Measurements from ENCODE around the gene HSD17B3. TPM values are rescaled to one million over a fixed set of nuclear protein-coding genes. Genes with fewer than 3 reads are reported as not detected.

HSD17B3 gene
- total RNA-seq, 3 donors from 2014 or later, result 1.4 to 1.9 (median 1.6) TPM

DNA sequence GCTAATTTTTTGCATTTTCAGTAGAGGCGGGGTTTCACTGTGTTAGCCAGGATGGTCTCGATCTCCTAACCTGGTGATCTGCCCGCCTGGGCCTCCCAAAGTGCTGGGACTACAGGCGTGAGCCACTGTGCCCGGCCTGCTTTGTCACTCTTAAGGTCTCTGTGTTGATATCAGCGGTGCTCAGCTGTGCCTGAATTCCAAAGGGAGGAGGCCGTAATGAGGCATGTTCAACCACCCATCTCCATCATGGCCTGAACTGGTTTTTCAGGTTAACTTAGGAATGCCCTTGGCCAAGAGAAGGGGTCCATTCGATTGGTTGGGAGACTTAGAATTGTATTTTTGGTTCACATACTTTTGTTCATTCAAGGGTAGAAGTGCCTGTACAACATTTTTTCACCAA, 22.0 kb downstream of the HSD17B3 start:
- peaks cover 6% of the 10 kb centered on the region for H3K9me3 ChIP-seq
- TF ChIP-seq, protein P1, sequence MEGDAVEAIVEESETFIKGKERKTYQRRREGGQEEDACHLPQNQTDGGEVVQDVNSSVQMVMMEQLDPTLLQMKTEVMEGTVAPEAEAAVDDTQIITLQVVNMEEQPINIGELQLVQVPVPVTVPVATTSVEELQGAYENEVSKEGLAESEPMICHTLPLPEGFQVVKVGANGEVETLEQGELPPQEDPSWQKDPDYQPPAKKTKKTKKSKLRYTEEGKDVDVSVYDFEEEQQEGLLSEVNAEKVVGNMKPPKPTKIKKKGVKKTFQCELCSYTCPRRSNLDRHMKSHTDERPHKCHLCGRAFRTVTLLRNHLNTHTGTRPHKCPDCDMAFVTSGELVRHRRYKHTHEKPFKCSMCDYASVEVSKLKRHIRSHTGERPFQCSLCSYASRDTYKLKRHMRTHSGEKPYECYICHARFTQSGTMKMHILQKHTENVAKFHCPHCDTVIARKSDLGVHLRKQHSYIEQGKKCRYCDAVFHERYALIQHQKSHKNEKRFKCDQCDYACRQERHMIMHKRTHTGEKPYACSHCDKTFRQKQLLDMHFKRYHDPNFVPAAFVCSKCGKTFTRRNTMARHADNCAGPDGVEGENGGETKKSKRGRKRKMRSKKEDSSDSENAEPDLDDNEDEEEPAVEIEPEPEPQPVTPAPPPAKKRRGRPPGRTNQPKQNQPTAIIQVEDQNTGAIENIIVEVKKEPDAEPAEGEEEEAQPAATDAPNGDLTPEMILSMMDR (IDR thresholded peaks at IDR 0.05), result no peak
- DNase-seq (no peak), ATAC-seq (no peak)
- no peak overlapping the region for H3K4me3 ChIP-seq
- no peaks in the 10 kb centered on the region for H3K36me3 ChIP-seq (ENCODE audit: low read depth)
- no peaks in the 10 kb centered on the region for H3K4me1 ChIP-seq (ENCODE audit: low read depth)
- intact Hi-C loops (cut with DNase I, micrococcal nuclease), result no loop called here

DNA sequence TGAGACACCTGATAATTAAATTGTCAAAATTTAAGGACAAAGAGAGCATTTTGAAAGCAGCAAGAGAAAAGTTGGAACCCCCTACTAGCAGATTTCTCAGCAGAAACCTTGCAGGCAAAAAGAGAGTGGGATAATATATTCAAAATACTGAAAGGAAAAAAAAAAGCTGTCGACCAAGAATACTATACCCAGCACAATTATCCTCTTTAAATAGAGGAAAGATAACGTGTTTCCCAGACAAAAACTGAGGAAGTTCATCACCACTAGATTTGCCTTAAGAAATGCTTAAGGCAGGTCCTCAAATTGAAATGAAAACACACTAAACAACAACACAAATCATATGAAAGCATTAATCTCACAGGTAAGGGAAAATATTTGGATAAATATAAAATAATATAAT, 27.0 kb downstream of the HSD17B3 start:
- no peak overlapping the region for H3K4me3 ChIP-seq
- intact Hi-C loops (cut with DNase I, micrococcal nuclease), result no loop called here
- peaks cover 17% of the 10 kb centered on the region for H3K9me3 ChIP-seq
- no peaks in the 10 kb centered on the region for H3K36me3 ChIP-seq (ENCODE audit: low read depth)
- H3K4me1 ChIP-seq (ENCODE audit: low read depth), result no peaks in the 10 kb centered on the region
- DNase-seq (no peak), ATAC-seq (no peak)
- TF ChIP-seq, protein P1 (IDR thresholded peaks at IDR 0.05), result no peak

DNA sequence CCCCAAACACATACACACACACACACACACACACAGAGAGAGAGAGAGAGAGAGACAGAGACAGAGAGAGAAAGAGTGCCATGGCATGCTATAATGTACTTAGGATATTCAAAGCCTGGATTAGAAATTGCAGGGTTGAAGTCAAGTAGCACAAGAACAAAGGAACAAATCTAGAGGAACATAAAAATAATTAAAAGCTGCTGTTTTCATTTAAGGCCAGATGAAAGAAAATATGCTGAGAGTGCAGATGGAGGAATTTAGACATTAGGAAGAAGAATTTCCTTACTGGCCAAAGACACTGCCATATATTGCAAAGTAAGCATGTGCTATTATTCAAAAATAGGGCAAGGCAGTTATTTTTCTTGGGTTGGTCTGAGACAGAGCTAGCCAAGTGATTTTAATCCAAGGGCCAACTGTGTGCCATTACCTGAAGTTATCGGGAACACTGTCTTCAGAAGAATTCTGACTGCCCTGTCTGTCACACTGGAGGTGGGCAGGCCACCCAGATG, 31.7 kb downstream of the HSD17B3 start:
- Histone ChIP-seq H3K4me3 (no peak overlapping the region), H3K9me3 (peaks cover 14% of the 10 kb centered on the region), H3K4me1 (ENCODE audit: low read depth) (no peaks in the 10 kb centered on the region), H3K36me3 (ENCODE audit: low read depth) (no peaks in the 10 kb centered on the region)
- TF ChIP-seq, protein P1 (IDR thresholded peaks at IDR 0.05), result no peak
- ATAC-seq (no peak), DNase-seq (no peak)
- intact Hi-C loops (cut with DNase I, micrococcal nuclease), result no loop called here

DNA sequence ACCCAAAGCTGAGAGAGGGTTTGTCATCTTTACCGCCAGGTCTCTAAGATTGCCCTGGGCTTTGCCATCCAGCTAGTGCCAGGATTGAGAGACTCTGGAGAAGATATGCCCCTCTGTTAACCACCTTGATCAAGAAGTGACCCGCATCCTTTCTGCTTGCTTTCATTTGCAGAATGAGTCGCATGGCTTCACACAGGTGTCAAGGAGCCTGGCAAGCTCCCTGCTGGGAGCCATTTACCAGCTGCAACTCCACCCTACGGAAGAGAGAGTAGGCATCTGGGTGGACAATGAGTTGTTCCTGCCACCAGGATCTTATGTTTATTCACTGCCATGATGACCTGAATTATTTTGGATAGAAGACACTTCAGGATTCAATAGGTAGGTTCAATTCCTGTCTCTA, 43.0 kb downstream of the HSD17B3 start:
- H3K9me3 ChIP-seq, result no peaks in the 10 kb centered on the region

DNA sequence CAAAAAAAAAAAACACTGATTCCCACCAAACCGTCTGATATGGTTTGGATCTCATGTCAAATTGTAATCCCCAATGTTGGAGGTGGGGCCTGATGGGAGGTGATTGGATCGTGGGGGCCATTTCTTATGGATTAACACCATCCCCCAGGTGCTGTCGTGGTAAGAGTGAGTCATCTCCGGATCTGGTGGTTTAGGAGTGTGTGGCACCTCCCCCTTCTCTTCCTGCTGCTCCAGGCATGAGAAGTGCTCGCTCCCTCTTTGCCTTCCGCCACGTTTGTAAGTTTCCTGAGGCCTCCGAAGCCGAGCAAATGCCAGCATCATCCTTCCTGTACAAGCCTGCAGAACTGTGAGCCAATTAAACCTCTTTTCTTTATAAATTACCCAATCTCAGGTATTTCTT, 45.2 kb downstream of the HSD17B3 start:
- Histone ChIP-seq H3K4me1 (ENCODE audit: low read depth) (no peaks in the 10 kb centered on the region), H3K36me3 (ENCODE audit: low read depth) (no peaks in the 10 kb centered on the region), H3K9me3 (no peaks in the 10 kb centered on the region), H3K4me3 (no peak overlapping the region)
- intact Hi-C loops (cut with DNase I, micrococcal nuclease), result no loop called here
- no peak for ATAC-seq
- DNase-seq, result no peak
- TF ChIP-seq, protein P1 (IDR thresholded peaks at IDR 0.05), result no peak

More for the DNA sequence above, 43.0 kb downstream of the HSD17B3 start:
- DNase-seq (no peak), ATAC-seq (no peak)
- intact Hi-C loops (cut with DNase I, micrococcal nuclease), result no loop called here
- no peaks in the 10 kb centered on the region for H3K4me1 ChIP-seq (ENCODE audit: low read depth)
- no peak overlapping the region for H3K4me3 ChIP-seq
- TF ChIP-seq, protein P1 (IDR thresholded peaks at IDR 0.05), result no peak
- no peaks in the 10 kb centered on the region for H3K36me3 ChIP-seq (ENCODE audit: low read depth)

DNA sequence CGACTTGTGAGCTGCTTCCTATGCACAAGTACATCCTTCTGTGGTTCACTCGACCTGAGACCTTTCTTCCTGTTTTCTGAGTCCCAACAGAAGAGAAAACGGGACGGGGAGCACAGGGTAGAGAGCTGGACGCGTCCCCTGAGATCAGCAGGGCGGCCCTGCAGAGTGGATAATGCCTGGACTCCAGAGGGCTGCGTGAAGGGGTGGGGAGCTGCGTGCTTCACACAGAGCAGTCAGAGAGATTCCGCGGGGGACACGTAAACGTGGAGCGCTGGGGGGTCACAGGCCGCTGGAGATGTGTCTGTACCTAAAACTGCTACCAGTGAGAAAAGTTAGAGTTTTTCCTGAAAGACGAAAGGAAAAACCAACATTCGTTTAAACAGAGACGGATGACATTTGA, 46.3 kb downstream of the HSD17B3 start:
- no peak overlapping the region for H3K4me3 ChIP-seq
- ATAC-seq, result no peak
- TF ChIP-seq, protein P1 (IDR thresholded peaks at IDR 0.05), result no peak
- H3K9me3 ChIP-seq, result no peaks in the 10 kb centered on the region
- DNase-seq, result no peak
- intact Hi-C loops (cut with DNase I, micrococcal nuclease), result no loop called here
- H3K4me1 ChIP-seq (ENCODE audit: low read depth), result no peaks in the 10 kb centered on the region
- H3K36me3 ChIP-seq (ENCODE audit: low read depth), result no peaks in the 10 kb centered on the region
